Lower lobe of right lung (tissue), 2 donors: ENCODE data around the gene LHPP. TPM values are rescaled to one million over a fixed set of nuclear protein-coding genes. Genes with fewer than 3 reads are reported as not detected.

ENCODE experiments used
- ATAC-seq, 2 donors: fragments of 200-7000 bp; cut with Tn5 transposase; one replicate each; pipeline ENCODE4 v1.9.1; 2020 to 2022; ENCODE audit warnings: mild to moderate bottlenecking in 2 of 2, moderate library complexity in 2 of 2
- DNase-seq: peaks from one replicate; pipeline ENCODE4 v3.0.0-alpha.2; 2020
- H3K27ac ChIP-seq: fragments of 200-600 bp; one replicate; pipeline ENCODE4 v1.8.0; 2022
- H3K27me3 ChIP-seq: fragments of 200-600 bp; one replicate; pipeline ENCODE4 v1.8.0; 2022; ENCODE audit warnings: low read depth
- H3K36me3 ChIP-seq: fragments of 200-600 bp; one replicate; pipeline ENCODE4 v1.8.0; 2022; ENCODE audit warnings: mild to moderate bottlenecking
- H3K4me1 ChIP-seq: fragments of 200-600 bp; one replicate; pipeline ENCODE4 v1.8.0; 2022
- H3K4me3 ChIP-seq: fragments of 200-600 bp; one replicate; pipeline ENCODE4 v1.8.0; 2022; ENCODE audit warnings: mild to moderate bottlenecking
- H3K9me3 ChIP-seq: fragments of 200-600 bp; one replicate; pipeline ENCODE4 v1.8.0; 2022
- intact Hi-C: fragments of 100-400 bp; cut with DNase I; formaldehyde crosslinking; loops from one replicate; pipeline ENCODE4 v1.11.0; 2022
- total RNA-seq: library from RNA; stranded (reverse); fragmentation: NEBNext Ultra II Directional; extraction: Animal tissue kit (Norgen Biotek cat#: 25700); gene quantifications from one replicate; pipeline ENCODE4 v1.2.1, GENCODE V29; 2021
- TF ChIP-seq, protein P1 (sequence below): fragments of 200-600 bp; IDR thresholded peaks from one replicate; pipeline ENCODE4 v1.8.0; 2022; ENCODE audit warnings: antibody characterized with exemption, mild to moderate bottlenecking
- donor health status: DM: no; HTN: yes; CAD: no; lungs with severe emphysema.

Gene LHPP
- total RNA-seq, 1 donor from 2014 or later = 17.8 TPM

DNA sequence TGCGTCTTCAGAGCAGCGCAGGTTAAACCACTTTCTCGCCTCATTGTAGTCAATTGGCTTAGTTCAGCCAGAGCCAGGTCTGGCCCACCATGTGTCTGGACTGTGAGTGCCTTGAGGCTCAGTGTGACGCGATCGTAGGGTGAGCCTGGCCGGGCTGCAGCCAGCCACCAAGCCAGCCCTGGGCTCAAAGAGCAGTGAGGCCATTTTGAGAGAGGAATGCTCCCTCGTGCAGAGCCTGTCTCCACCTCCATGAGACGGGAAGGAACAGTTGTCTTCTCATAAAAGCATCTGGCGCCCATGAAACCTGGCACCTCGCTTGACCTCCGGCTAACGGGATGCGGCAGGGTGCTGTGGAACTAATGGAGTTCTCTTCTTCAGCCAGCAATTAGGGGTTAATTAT lies 34.5 kb downstream of the LHPP start:
- DNase-seq (no peak), ATAC-seq (no peak)
- TF ChIP-seq, protein P1, sequence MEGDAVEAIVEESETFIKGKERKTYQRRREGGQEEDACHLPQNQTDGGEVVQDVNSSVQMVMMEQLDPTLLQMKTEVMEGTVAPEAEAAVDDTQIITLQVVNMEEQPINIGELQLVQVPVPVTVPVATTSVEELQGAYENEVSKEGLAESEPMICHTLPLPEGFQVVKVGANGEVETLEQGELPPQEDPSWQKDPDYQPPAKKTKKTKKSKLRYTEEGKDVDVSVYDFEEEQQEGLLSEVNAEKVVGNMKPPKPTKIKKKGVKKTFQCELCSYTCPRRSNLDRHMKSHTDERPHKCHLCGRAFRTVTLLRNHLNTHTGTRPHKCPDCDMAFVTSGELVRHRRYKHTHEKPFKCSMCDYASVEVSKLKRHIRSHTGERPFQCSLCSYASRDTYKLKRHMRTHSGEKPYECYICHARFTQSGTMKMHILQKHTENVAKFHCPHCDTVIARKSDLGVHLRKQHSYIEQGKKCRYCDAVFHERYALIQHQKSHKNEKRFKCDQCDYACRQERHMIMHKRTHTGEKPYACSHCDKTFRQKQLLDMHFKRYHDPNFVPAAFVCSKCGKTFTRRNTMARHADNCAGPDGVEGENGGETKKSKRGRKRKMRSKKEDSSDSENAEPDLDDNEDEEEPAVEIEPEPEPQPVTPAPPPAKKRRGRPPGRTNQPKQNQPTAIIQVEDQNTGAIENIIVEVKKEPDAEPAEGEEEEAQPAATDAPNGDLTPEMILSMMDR = no peak
- intact Hi-C loops = no loop called here
- Histone ChIP-seq H3K4me3 (no peak overlapping the region), H3K9me3 (no peaks in the 10 kb centered on the region), H3K36me3 (no peaks in the 10 kb centered on the region), H3K4me1 (no peaks in the 10 kb centered on the region), H3K27ac (no peak overlapping the region), H3K27me3 (no peaks in the 10 kb centered on the region)

DNA sequence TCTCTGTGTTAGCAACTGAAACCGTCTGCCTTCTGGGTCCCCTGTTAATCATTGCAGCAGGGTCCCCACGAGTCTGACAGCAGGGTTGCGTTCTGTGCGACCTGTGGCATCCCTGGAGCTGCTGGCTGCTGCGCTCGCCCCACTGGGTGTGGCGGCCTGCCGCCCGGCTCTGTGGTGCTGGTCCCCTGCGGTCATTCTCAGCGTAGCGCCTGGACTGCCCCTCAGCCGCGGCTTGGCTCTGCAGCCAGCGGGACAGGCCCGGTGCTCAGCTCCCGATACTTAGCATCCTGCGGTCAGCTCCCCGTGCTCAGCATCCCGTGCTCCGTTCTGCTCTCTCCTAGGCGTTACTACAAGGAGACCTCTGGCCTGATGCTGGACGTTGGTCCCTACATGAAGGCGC lies 35.0 kb downstream of the LHPP start:
- H3K4me3 ChIP-seq = no peak overlapping the region
- no peaks in the 10 kb centered on the region for H3K4me1 ChIP-seq
- TF ChIP-seq, protein P1 = no peak
- intact Hi-C loops = no loop called here
- no peaks in the 10 kb centered on the region for H3K27me3 ChIP-seq
- H3K27ac ChIP-seq = no peak overlapping the region
- DNase-seq (no peak), ATAC-seq (no peak)
- H3K9me3 ChIP-seq = no peaks in the 10 kb centered on the region
- H3K36me3 ChIP-seq = no peaks in the 10 kb centered on the region

DNA sequence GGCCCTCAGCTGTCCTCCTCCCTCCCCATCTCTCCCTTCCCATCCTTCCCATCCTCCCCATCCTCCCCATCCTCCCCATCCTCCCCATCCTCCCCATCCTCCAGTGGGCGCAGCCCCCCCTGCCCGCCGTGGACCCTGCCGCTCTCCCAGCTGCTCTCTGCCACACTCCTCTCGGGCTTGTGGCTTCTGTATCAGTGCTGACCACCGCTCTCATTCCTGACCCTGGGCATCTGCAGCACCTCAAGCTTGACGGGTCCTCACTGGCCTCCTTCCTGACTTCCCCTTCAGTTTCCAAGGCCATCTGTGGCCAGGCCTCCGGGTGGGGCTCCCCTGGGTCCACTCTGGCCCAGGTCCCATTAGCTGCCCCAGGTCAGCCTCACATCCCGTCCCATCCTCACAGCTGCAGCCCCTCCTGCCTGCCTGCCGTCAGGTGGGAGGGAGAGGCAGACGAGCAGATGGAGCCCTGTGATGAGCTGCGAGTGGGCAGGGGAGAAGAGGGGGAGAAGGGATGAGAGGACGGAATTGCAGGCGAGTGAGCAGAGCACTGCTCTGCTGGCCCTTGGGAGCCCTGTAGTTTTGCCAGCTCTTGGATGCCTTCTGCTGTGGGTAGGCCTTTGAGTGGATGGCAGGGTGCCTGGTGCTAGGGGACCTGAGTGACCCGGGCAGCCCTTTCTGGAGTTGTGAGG lies 35.7 kb downstream of the LHPP start:
- TF ChIP-seq, protein P1 = no peak
- H3K4me3 ChIP-seq = no peak overlapping the region
- DNase-seq (no peak), ATAC-seq (no peak)
- H3K36me3 ChIP-seq = no peaks in the 10 kb centered on the region
- H3K4me1 ChIP-seq = no peaks in the 10 kb centered on the region
- no peak overlapping the region for H3K27ac ChIP-seq
- intact Hi-C loops = no loop called here
- no peaks in the 10 kb centered on the region for H3K9me3 ChIP-seq
- H3K27me3 ChIP-seq = no peaks in the 10 kb centered on the region

DNA sequence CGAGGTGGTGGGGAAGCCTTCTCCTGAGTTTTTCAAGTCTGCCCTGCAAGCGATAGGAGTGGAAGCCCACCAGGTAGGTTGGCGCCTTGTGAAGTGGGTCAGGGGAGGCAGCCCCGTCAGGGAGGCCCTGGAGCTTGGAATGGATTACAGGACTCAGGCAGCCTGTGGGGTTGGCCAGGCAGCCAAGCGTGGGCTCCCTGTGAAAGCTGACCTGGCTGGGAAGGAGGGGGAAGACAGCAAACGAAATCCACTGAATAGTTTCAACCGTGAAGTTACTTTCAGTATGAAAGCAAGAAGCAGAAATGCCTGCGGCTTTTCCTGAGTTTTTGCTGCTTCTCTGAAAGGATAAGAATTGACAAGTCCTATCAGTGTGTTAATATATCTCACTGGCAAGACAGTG lies 36.4 kb downstream of the LHPP start:
- intact Hi-C loops = no loop called here
- Histone ChIP-seq H3K27ac (no peak overlapping the region), H3K4me3 (no peak overlapping the region), H3K9me3 (no peaks in the 10 kb centered on the region), H3K36me3 (no peaks in the 10 kb centered on the region), H3K27me3 (no peaks in the 10 kb centered on the region), H3K4me1 (no peaks in the 10 kb centered on the region)
- no peak for DNase-seq
- ATAC-seq = no peak
- TF ChIP-seq, protein P1 = no peak

DNA sequence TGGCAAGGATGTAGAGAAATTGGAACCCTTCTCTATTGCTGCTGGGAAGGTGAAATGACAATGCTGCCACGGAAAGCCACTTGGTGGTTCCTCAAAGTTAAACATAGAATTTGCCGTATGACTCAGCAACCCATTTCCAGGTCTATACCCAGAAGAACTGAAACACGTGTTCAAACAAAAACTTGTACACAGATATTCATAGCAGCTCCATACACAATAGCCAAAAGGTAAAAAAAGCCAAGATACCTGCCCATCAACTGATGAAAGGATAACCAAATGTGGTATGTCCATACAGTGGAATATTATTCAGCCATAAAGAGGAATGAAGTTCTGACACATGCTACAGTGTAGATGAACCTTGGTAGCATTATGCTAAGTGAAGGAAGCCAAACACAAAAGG lies 39.1 kb downstream of the LHPP start:
- H3K27ac ChIP-seq = no peak overlapping the region
- DNase-seq (no peak), ATAC-seq (no peak)
- H3K4me3 ChIP-seq = no peak overlapping the region
- no peaks in the 10 kb centered on the region for H3K4me1 ChIP-seq
- H3K9me3 ChIP-seq = no peaks in the 10 kb centered on the region
- TF ChIP-seq, protein P1 = no peak
- no peaks in the 10 kb centered on the region for H3K36me3 ChIP-seq
- intact Hi-C loops = no loop called here
- no peaks in the 10 kb centered on the region for H3K27me3 ChIP-seq
